ENCODE measurements around the gene SLA2. TPM values are rescaled to one million over a fixed set of nuclear protein-coding genes. Genes with fewer than 3 reads are reported as not detected.

SLA2 gene
- total and polyA plus RNA-seq, 12 donors: 0.12 to 1.1 (median 0.46) TPM

DNA sequence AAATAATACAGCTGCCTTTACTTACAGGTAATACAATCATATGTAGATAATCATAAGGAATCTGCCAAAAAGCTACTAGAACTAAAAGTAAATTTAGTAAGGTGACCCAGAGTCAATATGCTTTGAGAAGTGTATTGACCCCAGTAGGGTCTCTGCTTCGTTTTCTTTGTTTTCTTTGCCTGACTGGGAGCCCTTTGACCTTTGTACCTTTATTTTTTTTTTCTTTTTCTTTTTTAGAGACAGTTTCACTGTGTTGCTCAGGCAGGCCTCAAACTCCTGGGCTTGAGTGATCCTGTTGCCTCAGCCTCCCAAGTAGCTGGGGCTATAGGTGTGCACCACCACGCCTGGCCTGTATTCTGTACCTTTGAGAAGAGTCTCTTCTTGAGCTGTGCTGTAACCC lies 22.6 kb downstream of the SLA2 start:
- WGBS, 4 donors: 86 to 93% (median 92%) methylated on average over 2 of the region's 2 CpGs
- intact Hi-C loops (cut with DNase I): no loop called here
- H3K9me3 ChIP-seq (replicated peaks in 1 of 3): no peaks in the 10 kb centered on the region
- no peak overlapping the region for H3K27ac ChIP-seq
- no peaks in the 10 kb centered on the region for H3K4me1 ChIP-seq (replicated peaks in 1 of 2)
- H3K4me3 ChIP-seq: no peak overlapping the region
- DNase-seq: no peak
- no peaks in the 10 kb centered on the region for H3K36me3 ChIP-seq (replicated peaks in 1 of 2)
- H3K27me3 ChIP-seq: no peaks in the 10 kb centered on the region
- TF ChIP-seq, protein P1, sequence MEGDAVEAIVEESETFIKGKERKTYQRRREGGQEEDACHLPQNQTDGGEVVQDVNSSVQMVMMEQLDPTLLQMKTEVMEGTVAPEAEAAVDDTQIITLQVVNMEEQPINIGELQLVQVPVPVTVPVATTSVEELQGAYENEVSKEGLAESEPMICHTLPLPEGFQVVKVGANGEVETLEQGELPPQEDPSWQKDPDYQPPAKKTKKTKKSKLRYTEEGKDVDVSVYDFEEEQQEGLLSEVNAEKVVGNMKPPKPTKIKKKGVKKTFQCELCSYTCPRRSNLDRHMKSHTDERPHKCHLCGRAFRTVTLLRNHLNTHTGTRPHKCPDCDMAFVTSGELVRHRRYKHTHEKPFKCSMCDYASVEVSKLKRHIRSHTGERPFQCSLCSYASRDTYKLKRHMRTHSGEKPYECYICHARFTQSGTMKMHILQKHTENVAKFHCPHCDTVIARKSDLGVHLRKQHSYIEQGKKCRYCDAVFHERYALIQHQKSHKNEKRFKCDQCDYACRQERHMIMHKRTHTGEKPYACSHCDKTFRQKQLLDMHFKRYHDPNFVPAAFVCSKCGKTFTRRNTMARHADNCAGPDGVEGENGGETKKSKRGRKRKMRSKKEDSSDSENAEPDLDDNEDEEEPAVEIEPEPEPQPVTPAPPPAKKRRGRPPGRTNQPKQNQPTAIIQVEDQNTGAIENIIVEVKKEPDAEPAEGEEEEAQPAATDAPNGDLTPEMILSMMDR (IDR thresholded peaks at IDR 0.05): no peak
- TF ChIP-seq POLR2A (IDR thresholded peaks at IDR 0.05): no peak

DNA sequence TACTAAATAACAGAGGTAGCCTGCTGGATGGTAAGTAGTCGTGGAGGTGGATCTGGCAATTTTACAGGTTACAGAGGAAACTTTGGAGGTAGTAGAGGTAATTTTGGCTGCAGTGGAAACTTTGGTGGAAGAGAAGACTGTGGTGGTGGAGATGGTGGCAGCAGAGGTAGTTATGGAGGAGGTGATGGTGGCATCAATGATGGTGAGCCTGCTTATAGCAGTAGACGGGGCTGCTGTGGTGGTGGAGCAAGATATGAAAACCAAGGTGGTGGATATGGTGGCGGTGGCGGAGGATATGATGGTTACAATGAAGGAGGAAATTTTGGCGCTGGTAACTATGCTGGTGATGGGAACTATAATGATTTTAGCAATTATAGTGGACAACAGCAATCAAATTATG lies 25.1 kb downstream of the SLA2 start:
- TF ChIP-seq POLR2A (IDR thresholded peaks at IDR 0.05): no peak
- TF ChIP-seq, protein P1 (IDR thresholded peaks at IDR 0.05): no peak
- intact Hi-C loops (cut with DNase I): no loop called here
- no peak for DNase-seq
- no peaks in the 10 kb centered on the region for H3K36me3 ChIP-seq (replicated peaks in 1 of 2)
- H3K4me1 ChIP-seq (replicated peaks in 1 of 2): no peaks in the 10 kb centered on the region
- H3K9me3 ChIP-seq (replicated peaks in 1 of 3): no peaks in the 10 kb centered on the region
- 93 to 99% (median 97%) methylated on average over 5 of the region's 5 CpGs for WGBS, 4 donors
- H3K27ac ChIP-seq: no peak overlapping the region
- no peak overlapping the region for H3K4me3 ChIP-seq
- H3K27me3 ChIP-seq: no peaks in the 10 kb centered on the region

DNA sequence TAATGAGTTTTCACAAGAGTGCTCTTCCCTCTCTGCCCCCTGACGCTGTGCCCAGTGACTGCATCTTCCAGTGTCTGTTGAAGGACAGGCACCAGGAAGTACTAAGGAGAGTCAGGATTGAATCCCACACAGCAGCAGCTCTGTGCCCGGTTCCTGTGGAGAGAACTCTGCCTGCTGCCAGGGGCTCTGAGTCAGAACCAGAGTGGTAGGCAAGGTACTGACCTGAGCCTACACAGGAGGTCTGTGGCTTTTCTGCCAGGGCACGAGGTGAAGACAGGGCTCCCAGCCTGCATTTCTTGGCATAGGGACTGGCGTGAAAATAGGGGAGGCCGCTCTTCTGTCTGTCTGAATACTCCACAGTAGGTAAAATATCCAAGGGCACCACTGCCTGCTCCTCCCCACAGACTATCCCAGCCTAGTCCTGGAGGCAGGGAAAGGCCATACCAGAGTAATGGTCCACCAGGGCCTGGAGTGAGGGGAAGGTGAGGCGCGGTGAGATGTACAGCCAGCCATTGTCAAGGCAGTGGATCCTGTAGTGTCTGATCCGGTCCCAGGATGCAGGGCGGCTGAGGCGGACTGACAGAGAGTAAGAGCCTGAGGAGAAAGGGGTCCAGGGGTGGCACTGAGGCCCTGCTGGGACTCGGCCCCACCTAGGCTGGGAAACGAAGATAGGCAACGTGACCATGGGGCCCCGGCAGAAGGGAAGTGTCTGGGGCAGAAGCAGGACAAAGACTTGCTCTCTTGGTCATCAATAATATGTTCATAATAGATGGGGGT lies 31.0 kb downstream of the SLA2 start:
- peaks cover 0 to 48% of the 10 kb centered on the region in 2 donors for H3K36me3 ChIP-seq (replicated peaks in 1 of 2)
- peak in 4 of 7 donors; percentile 32 to 61 (median 50) for DNase-seq
- 74 to 87% (median 76%) methylated on average over 10 to 14 of the region's 14 CpGs for WGBS, 4 donors
- no peaks in the 10 kb centered on the region for H3K4me1 ChIP-seq (replicated peaks in 1 of 2)
- no peak overlapping the region for H3K4me3 ChIP-seq
- no peaks in the 10 kb centered on the region for H3K9me3 ChIP-seq (replicated peaks in 1 of 3)
- intact Hi-C loops (cut with DNase I): loop anchor here in 1 of 2 donors (5.0 kb wide), 1 partner anchor 137 kb away; no protein-coding TSS in a partner anchor
- H3K27me3 ChIP-seq: no peaks in the 10 kb centered on the region
- peak overlapping the region in 1 of 5 donors; percentile 31 for H3K27ac ChIP-seq
- TF ChIP-seq, protein P1 (IDR thresholded peaks at IDR 0.05): no peak
- no peak for TF ChIP-seq POLR2A (IDR thresholded peaks at IDR 0.05)

DNA sequence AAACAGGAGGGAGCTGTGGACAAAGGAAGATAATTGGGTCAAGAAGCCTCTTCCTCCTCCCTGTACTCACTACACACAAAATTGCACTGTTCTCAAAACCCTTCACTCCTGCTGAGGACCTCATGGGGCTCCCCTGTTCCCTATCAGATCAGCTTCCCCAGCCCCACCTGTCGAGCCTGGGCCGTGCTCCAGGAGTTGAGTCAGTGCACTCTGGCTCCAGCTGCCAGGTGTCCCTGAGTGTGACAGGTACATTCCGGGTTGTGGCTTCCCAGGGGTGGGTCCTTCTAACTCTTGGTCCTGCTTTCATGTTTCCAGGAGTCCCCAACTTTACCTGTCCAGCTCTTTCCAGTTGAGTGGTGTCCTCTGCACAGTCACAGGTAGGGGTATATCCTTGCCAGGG lies 32.0 kb downstream of the SLA2 start:
- no peak overlapping the region for H3K4me3 ChIP-seq
- TF ChIP-seq, protein P1 (IDR thresholded peaks at IDR 0.05): no peak
- no peak for TF ChIP-seq POLR2A (IDR thresholded peaks at IDR 0.05)
- WGBS, 4 donors: 33 to 80% (median 64%) methylated on average over 1 to 3 of the region's 3 CpGs
- H3K9me3 ChIP-seq (replicated peaks in 1 of 3): no peaks in the 10 kb centered on the region
- peaks cover 0 to 56% of the 10 kb centered on the region in 2 donors for H3K36me3 ChIP-seq (replicated peaks in 1 of 2)
- no peaks in the 10 kb centered on the region for H3K4me1 ChIP-seq (replicated peaks in 1 of 2)
- no peak for DNase-seq
- H3K27me3 ChIP-seq: no peaks in the 10 kb centered on the region
- intact Hi-C loops (cut with DNase I): loop anchor here in 1 of 2 donors (5.0 kb wide), 1 partner anchor 138 kb away; no protein-coding TSS in a partner anchor
- H3K27ac ChIP-seq: peak overlapping the region in 1 of 5 donors; percentile 31

Data from adrenal gland (tissue), 12 donors.